ENCODE results near the gene NBAS.

- TF ChIP-seq CTCF (IDR thresholded peaks at IDR 0.05; ENCODE audit: poor library complexity, severe bottlenecking) (no peak), SMC3 (conservative IDR thresholded peaks at IDR 0.05; ENCODE audit: poor library complexity) (no peak), EP300 (conservative IDR thresholded peaks at IDR 0.05; ENCODE audit: poor library complexity, severe bottlenecking) (no peak), TAF1 (IDR thresholded peaks at IDR 0.05; ENCODE audit: low read depth) (no peak), EZH2 (IDR thresholded peaks at IDR 0.05; ENCODE audit: borderline replicate concordance, insufficient read depth, low read length, poor library complexity, severe bottlenecking) (no peak), REST (IDR thresholded peaks at IDR 0.05; ENCODE audit: borderline replicate concordance) (no peak), POLR2AphosphoS5 (IDR thresholded peaks at IDR 0.05) (no peak)
Observed at GRCh38 chr2:15260196-15260595, 300.9 kb downstream of the NBAS start.

Measured in neural cell (in vitro differentiated cells).